Epithelial cell of esophagus (primary cell): ENCODE data around the gene MDH1.

ENCODE experiments used
- DNase-seq: peaks from one replicate; pipeline ENCODE4 v3.0.0; 2010; ENCODE audit warnings: low read depth
- H3K4me3 ChIP-seq: 2 replicates; pipeline ENCODE4 v1.5.1; 2011; ENCODE audit warnings: mild to moderate bottlenecking, low read length, control low read depth
- CTCF ChIP-seq: IDR thresholded peaks from 2 replicates; pipeline ENCODE4 v1.5.1; 2011; ENCODE audit warnings: low read depth, mild to moderate bottlenecking, low read length, control low read depth, inconsistent platforms; ENCODE audit not compliant: insufficient read depth; ENCODE audit errors: missing control alignments

The MDH1 gene

GRCh38 chr2:63589148-63589958 is 590 bp downstream of the MDH1 start:
- H3K4me3 ChIP-seq = peak overlapping the region; percentile 69
- no peak for TF ChIP-seq CTCF
- DNase-seq = no peak

GRCh38 chr2:63590626-63591408 is 2.1 kb downstream of the MDH1 start:
- no peak for TF ChIP-seq CTCF
- H3K4me3 ChIP-seq = no peak overlapping the region
- DNase-seq = no peak

- no peak for TF ChIP-seq CTCF
- DNase-seq = no peak
- H3K4me3 ChIP-seq = no peak overlapping the region
These were observed 2.9 kb downstream of the MDH1 start for GRCh38 chr2:63591566-63592175.

GRCh38 chr2:63594660-63595059 is 5.9 kb downstream of the MDH1 start:
- H3K4me3 ChIP-seq = no peak overlapping the region
- no peak for TF ChIP-seq CTCF
- peak; percentile 23 for DNase-seq

- no peak overlapping the region for H3K4me3 ChIP-seq
- no peak for TF ChIP-seq CTCF
- no peak for DNase-seq
These were observed 7.7 kb downstream of the MDH1 start for GRCh38 chr2:63596401-63596883.

- DNase-seq = no peak
- no peak for TF ChIP-seq CTCF
- no peak overlapping the region for H3K4me3 ChIP-seq
These were observed 10.2 kb downstream of the MDH1 start for GRCh38 chr2:63598981-63599380.
